Glutamatergic neuron (in vitro differentiated cells): ENCODE data around the gene MSH2. TPM values are rescaled to one million over a fixed set of nuclear protein-coding genes. Genes with fewer than 3 reads are reported as not detected.

ENCODE experiments used
- DNase-seq: peaks from one replicate; pipeline ENCODE4 v3.0.0; 2022
- H3K27ac Mint-ChIP-seq: one replicate; pipeline ENCODE4 v1.8.0; 2020; ENCODE audit warnings: mild to moderate bottlenecking, mixed read lengths, inconsistent platforms; ENCODE audit not compliant: unreplicated experiment
- H3K27me3 Mint-ChIP-seq: one replicate; pipeline ENCODE4 v1.8.0; 2020; ENCODE audit warnings: mild to moderate bottlenecking, moderate library complexity, mixed read lengths, inconsistent platforms; ENCODE audit not compliant: unreplicated experiment
- H3K36me3 Mint-ChIP-seq: one replicate; pipeline ENCODE4 v1.8.0; 2020; ENCODE audit warnings: mild to moderate bottlenecking, mixed read lengths, inconsistent platforms; ENCODE audit not compliant: unreplicated experiment
- H3K4me1 Mint-ChIP-seq: one replicate; pipeline ENCODE4 v1.8.0; 2020; ENCODE audit warnings: mild to moderate bottlenecking, low read depth, mixed read lengths, inconsistent platforms; ENCODE audit not compliant: unreplicated experiment
- H3K4me3 Mint-ChIP-seq: one replicate; pipeline ENCODE4 v1.8.0; 2020; ENCODE audit warnings: mild to moderate bottlenecking, mixed read lengths, inconsistent platforms; ENCODE audit not compliant: unreplicated experiment
- H3K9me3 Mint-ChIP-seq: one replicate; pipeline ENCODE4 v1.8.0; 2020; ENCODE audit warnings: mild to moderate bottlenecking, moderate library complexity, mixed read lengths, inconsistent platforms; ENCODE audit not compliant: unreplicated experiment
- CTCF ChIP-seq: fragments of 200-600 bp; sonication (generic); IDR thresholded peaks from one replicate; pipeline ENCODE4 v1.5.0; 2021; ENCODE audit not compliant: partially characterized antibody, unreplicated experiment
- total RNA-seq: library from RNA; stranded (reverse); fragmentation: NEBNext Ultra II Directional; extraction: Animal tissue kit (Norgen Biotek cat#: 25700); gene quantifications from one replicate; pipeline ENCODE4 v1.2.1, GENCODE V29; 2021; ENCODE audit not compliant: unreplicated experiment

The MSH2 gene
- total RNA-seq, 1 donor from 2014 or later: 27.9 TPM

DNA sequence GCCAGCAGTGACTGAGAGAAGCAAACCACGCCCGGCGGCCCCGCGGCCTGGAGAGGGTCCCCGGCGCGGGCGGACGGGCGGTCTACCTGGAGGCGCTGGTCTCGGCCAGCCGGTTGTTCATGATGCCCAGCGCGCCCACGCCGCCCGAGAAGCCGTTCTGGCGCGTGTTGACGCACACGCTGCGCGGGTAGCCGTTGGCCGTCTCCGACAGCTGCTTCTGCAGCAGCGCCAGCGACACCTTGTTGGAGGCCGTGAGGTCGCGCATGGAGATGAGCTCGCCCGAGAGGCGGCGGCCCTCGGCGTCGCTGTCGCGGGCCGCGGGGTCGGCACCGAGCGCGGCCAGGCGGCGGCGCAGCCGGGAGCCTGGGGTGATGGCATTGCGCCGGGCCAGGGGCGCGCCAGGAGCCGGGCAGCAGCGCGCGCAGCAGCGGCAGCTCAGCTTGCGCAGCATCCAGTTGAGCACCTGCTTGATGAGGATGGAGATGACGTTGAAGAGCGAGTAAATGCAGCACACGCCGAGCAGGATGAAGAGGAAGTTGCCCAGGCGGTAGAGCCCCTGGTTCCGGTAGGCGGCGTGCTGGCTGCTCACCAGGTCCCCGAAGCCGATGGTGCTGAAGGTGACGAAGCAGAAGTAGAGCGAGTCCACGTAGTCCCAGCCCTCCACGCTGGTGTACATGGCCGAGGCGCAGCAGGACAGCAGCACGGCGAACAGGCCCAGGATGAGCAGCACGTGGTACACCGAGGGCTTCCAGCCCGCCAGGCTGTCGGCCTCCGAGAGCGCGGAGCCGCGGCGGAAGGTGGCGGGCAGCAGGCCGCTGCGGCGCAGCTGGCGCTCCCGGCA lies 118.1 kb downstream of the MSH2 start:
- Mint-ChIP-seq H3K4me1 (peaks cover 8% of the 10 kb centered on the region), H3K27ac (peak overlapping the region; percentile 79), H3K36me3 (no peaks in the 10 kb centered on the region), H3K9me3 (peaks cover 3% of the 10 kb centered on the region), H3K27me3 (no peaks in the 10 kb centered on the region), H3K4me3 (peak overlapping the region; percentile 85)
- no peak for TF ChIP-seq CTCF
- peak; percentile 67 for DNase-seq

DNA sequence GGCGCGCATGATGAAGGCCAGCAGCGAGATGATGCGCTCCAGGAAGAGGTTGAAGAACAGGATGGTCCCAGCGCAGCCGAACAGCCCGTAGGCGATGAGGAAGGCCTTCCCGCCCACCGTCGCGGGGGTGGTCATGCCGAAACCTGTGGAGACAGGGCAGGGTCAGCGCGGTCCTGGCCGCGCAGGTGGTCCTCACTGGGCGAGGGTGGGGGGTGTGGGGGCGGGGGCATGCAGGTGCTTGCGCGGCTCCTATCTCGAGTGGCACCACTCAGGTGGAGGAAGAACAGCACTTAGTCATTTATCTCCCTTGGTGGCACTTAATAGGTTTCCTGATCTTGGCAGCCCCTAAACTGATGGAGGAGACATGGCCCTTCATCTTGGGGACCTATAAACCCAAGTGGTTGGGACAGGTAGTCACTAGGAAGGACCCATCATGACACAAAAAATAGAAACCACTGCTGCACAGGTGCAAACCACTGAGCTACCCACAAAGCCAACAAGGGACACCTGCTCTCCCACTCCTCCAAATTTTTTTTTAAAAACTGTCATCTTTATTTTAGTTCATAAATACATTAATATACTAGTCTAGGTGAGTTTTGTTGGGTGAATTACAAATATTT lies 118.8 kb downstream of the MSH2 start:
- no peak for DNase-seq
- Mint-ChIP-seq H3K4me3 (peak overlapping the region; percentile 46), H3K27ac (no peak overlapping the region), H3K36me3 (no peaks in the 10 kb centered on the region), H3K27me3 (no peaks in the 10 kb centered on the region), H3K9me3 (peaks cover 3% of the 10 kb centered on the region), H3K4me1 (peaks cover 5% of the 10 kb centered on the region)
- no peak for TF ChIP-seq CTCF

GRCh38 chr2:47525167-47525566 lies 122.2 kb downstream of the MSH2 start:
- Mint-ChIP-seq H3K27me3 (peaks cover 1% of the 10 kb centered on the region), H3K27ac (no peak overlapping the region), H3K9me3 (peaks cover 3% of the 10 kb centered on the region), H3K4me1 (peaks cover 1% of the 10 kb centered on the region), H3K36me3 (no peaks in the 10 kb centered on the region), H3K4me3 (no peak overlapping the region)
- DNase-seq: no peak
- TF ChIP-seq CTCF: no peak

DNA sequence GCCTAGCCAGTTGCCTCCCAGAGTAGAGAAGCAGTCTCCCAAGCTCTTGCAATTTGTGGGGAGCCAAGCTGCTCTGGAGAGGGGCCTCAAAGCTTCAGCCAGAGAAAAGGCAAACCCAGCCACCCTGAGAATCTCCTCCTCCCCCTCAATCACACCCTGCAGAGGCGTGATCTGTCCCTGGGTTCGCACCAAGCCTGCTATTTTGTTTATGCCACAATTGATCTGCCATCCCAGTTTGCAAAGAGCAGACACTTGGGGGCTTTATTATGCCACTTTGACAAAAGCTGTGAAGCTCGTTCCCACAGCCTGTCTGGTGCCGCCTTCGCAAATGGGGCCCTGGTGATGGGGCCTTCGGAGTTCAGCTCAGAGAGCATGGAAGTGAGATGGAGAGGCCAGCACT lies 125.5 kb downstream of the MSH2 start:
- Mint-ChIP-seq H3K27me3 (peaks cover 4% of the 10 kb centered on the region), H3K27ac (no peak overlapping the region), H3K36me3 (no peaks in the 10 kb centered on the region), H3K4me3 (no peak overlapping the region), H3K9me3 (peaks cover 3% of the 10 kb centered on the region), H3K4me1 (peaks cover 3% of the 10 kb centered on the region)
- DNase-seq: no peak
- no peak for TF ChIP-seq CTCF

DNA sequence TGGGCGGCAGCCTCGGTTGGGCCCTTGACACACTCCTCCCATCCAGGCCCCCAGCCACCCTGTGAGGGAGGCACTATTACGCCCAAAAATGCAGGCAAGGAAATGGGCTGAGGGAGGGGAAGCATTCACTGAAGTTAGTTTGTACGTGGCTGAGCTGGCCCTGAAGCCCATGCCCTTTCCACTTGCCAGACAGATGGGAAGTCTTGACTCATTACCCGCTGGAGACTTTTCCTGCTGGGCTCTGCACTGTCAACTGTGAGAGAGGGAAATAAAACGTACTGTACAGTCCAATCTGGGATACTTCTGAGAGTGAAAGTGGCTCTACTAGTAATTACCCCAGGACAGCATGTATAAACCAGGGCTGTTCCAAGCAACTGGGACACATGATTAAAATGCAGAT lies 125.9 kb downstream of the MSH2 start:
- TF ChIP-seq CTCF: no peak
- no peak for DNase-seq
- H3K4me3 Mint-ChIP-seq: no peak overlapping the region
- no peak overlapping the region for H3K27ac Mint-ChIP-seq
- H3K4me1 Mint-ChIP-seq: peaks cover 7% of the 10 kb centered on the region
- H3K9me3 Mint-ChIP-seq: peaks cover 3% of the 10 kb centered on the region
- H3K27me3 Mint-ChIP-seq: peaks cover 4% of the 10 kb centered on the region
- H3K36me3 Mint-ChIP-seq: no peaks in the 10 kb centered on the region
